HepG2 (cell line): ENCODE results near the gene MYL4. TPM values are rescaled to one million over a fixed set of nuclear protein-coding genes. Genes with fewer than 3 reads are reported as not detected.

Source experiments
- ATAC-seq: fragments of 200-7000 bp; cut with Tn5 transposase; 3 replicates; pipeline ENCODE4 v1.9.1; 2020; ENCODE audit warnings: mild to moderate bottlenecking, moderate library complexity
- BruUV-seq: library from RNA; stranded (reverse); fragments of 400-500 nt; replicated peaks from 2 replicates; lab custom pipeline; 2021; lab: Mats Ljungman, UMichigan
- CTCF ChIA-PET: fragments of 300-600 bp; formaldehyde crosslinking; extraction: SDS; loops from one replicate; lab custom pipeline; 2021; ENCODE audit warnings: low total read pairs, inconsistent platforms, low intra/inter-chr PET ratio; lab: Yijun Ruan, JAX
- POLR2A ChIA-PET: fragments of 350-600 bp; sonication (Branson Sonifier 250); formaldehyde crosslinking; loops from one replicate; lab custom pipeline; 2020; ENCODE audit warnings: antibody characterized with exemption, inconsistent platforms; lab: Yijun Ruan, JAX
- DNase-seq: peaks from one replicate; pipeline ENCODE4 v3.0.0-alpha.2; 2015; ENCODE audit warnings: low spot score
- FAIRE-seq: peaks from 3 replicates; lab custom pipeline; 2011; peaks lifted over from hg19 to GRCh38; lab: Jason Lieb, UNC
- H2AFZ ChIP-seq: one replicate; pipeline ENCODE4 v1.6.1; 2011; ENCODE audit warnings: low read length, inconsistent platforms
- H3K27ac ChIP-seq: fragments of 300-600 bp; 3 replicates; pipeline ENCODE4 v1.8.0; 2011; ENCODE audit warnings: mixed run types, mild to moderate bottlenecking, mixed read lengths, low read length, inconsistent platforms; ENCODE audit not compliant: insufficient read depth; ENCODE audit errors: extremely low read length
- H3K27me3 ChIP-seq, 2 experiments: fragments of 200-600 bp in 1 of 2; 2 replicates in 1 of 2; 3 replicates in 1 of 2; pipeline versions ENCODE4 v1.6.0 to v1.8.0; 2011; ENCODE audit warnings: low read length in 2 of 2, mild to moderate bottlenecking in 2 of 2, moderate library complexity in 2 of 2, inconsistent platforms in 1 of 2; ENCODE audit not compliant: insufficient read depth in 2 of 2, control insufficient read depth in 1 of 2
- H3K36me3 ChIP-seq, 2 experiments: fragments of 200-600 bp in 1 of 2; replicated peaks in 1 of 2; 2 replicates in 1 of 2; 3 replicates in 1 of 2; pipeline versions ENCODE4 v1.5.1 to v1.8.0; 2011; ENCODE audit warnings: low read length in 2 of 2, inconsistent platforms in 1 of 2; ENCODE audit not compliant: insufficient read depth in 2 of 2, control insufficient read depth in 1 of 2
- H3K4me1 ChIP-seq: 2 replicates; pipeline ENCODE4 v1.5.1; 2012; ENCODE audit warnings: low read length, inconsistent platforms; ENCODE audit not compliant: insufficient read depth
- H3K4me2 ChIP-seq: 2 replicates; pipeline ENCODE4 v1.6.0; 2011; ENCODE audit warnings: low read depth, low read length, inconsistent platforms
- H3K4me3 ChIP-seq, 3 experiments: fragments of 200-600 bp in 1 of 3; sonication (generic), shearing (Covaris generic) in 1 of 3; replicated peaks in 1 of 3; 2 replicates each; pipeline ENCODE4 v1.5.1; 2011 to 2016; ENCODE audit warnings: low read length in 3 of 3, inconsistent platforms in 2 of 3, low read depth in 2 of 3, mild to moderate bottlenecking in 2 of 3, control low read depth in 1 of 3, mixed read lengths in 1 of 3; ENCODE audit not compliant: insufficient read depth in 1 of 3
- H3K79me2 ChIP-seq: one replicate; pipeline ENCODE4 v1.6.1; 2011; ENCODE audit warnings: low read length, inconsistent platforms; ENCODE audit not compliant: insufficient read depth
- H3K9ac ChIP-seq: 2 replicates; pipeline ENCODE4 v1.6.0; 2011; ENCODE audit warnings: mild to moderate bottlenecking, low read depth, low read length, inconsistent platforms; ENCODE audit not compliant: insufficient read depth
- H3K9me3 ChIP-seq: 2 replicates; pipeline ENCODE4 v1.5.1; 2012; ENCODE audit warnings: mild to moderate bottlenecking, low read length
- H4K20me1 ChIP-seq: 2 replicates; pipeline ENCODE4 v1.6.0; 2011; ENCODE audit warnings: inconsistent platforms, mild to moderate bottlenecking, low read length, moderate library complexity; ENCODE audit not compliant: insufficient read depth
- HOXA3 ChIP-seq: sonication (generic); formaldehyde crosslinking; IDR thresholded peaks from 2 replicates; pipeline ENCODE4 v1.5.0; 2020; ENCODE audit warnings: missing genetic modification reagents
- JARID2 ChIP-seq: sonication (generic); formaldehyde crosslinking; IDR thresholded peaks from 2 replicates; pipeline ENCODE4 v1.8.1; 2023; ENCODE audit warnings: missing genetic modification reagents, inconsistent platforms; ENCODE audit not compliant: insufficient replicate concordance
- ZBTB42 ChIP-seq: sonication (generic); formaldehyde crosslinking; IDR thresholded peaks from 2 replicates; pipeline ENCODE4 v1.5.0; 2020; ENCODE audit warnings: mild to moderate bottlenecking, missing genetic modification reagents
- ZBTB7A ChIP-seq: sonication (generic); formaldehyde crosslinking; IDR thresholded peaks from 2 replicates; pipeline ENCODE4 v1.8.0; 2022; ENCODE audit warnings: mild to moderate bottlenecking, missing genetic modification reagents
- ZIK1 ChIP-seq: sonication (generic); formaldehyde crosslinking; IDR thresholded peaks from 2 replicates; pipeline ENCODE4 v1.5.0; 2020; ENCODE audit warnings: mild to moderate bottlenecking, low read depth, missing genetic modification reagents, borderline replicate concordance
- ZNF678 ChIP-seq: sonication (generic); formaldehyde crosslinking; IDR thresholded peaks from 2 replicates; pipeline ENCODE4 v1.4.0; 2020; ENCODE audit warnings: mild to moderate bottlenecking, missing genetic modification reagents
- WGBS: methylation state at CpG from one replicate; pipeline ENCODE4 v1.1.6; 2017; ENCODE audit warnings: low lambda C conversion rate; 5-methylcytosine and 5-hydroxymethylcytosine counted together
- in situ Hi-C: cut with HindIII; loops from 2 replicates; pipeline ENCODE4 v1.10.0; 2017; ENCODE audit warnings: low pct_unique_long_range_greater_than_20kb; ENCODE audit not compliant: extremely low pct_ligation_motif_present
- intact Hi-C: fragments of 100-400 bp; cut with micrococcal nuclease; formaldehyde crosslinking; loops from one replicate; pipeline ENCODE4 v1.10.0; 2022; ENCODE audit not compliant: unreplicated experiment
- polyA plus RNA-seq, 8 experiments: library from polyadenylated mRNA; depleted of rRNA in 3 of 8; stranded (reverse) in 7 of 8; unstranded in 1 of 8; fragments of >200 nt; fragmentation: Illumina TruSeq in 4 of 8; extraction: Trizol in 4 of 8; gene quantifications; 2 replicates each; pipeline versions ENCODE4 v1.2.1 to v1.2.3, GENCODE V29; 2011 to 2016; ENCODE audit warnings: low read depth in 4 of 8, missing spikeins in 1 of 8, mixed read lengths in 1 of 8; ENCODE audit not compliant: insufficient read depth in 1 of 8
- total RNA-seq, 5 experiments: library from RNA; depleted of rRNA; stranded (reverse); fragments of >200 nt; fragmentation: Illumina TruSeq; extraction: Trizol; gene quantifications; 2 replicates each; pipeline ENCODE4 v1.2.3, GENCODE V29; 2016; ENCODE audit warnings: low read depth in 1 of 5
- TF ChIP-seq, protein P1 (sequence below): sonication (generic); formaldehyde crosslinking; conservative IDR thresholded peaks from 2 replicates; pipeline ENCODE4 v1.4.0; 2020; ENCODE audit warnings: missing genetic modification reagents

MYL4 gene
- total and polyA plus RNA-seq, 2 of the 13 experiments (the other 11 are each of a cell fraction or from before 2014, with no cell fraction given): not detected

- DNase-seq (no peak), FAIRE-seq (no peak), ATAC-seq (no peak; the same call in 2 of the 3 replicates)
- Histone ChIP-seq H3K4me1 (no peaks in the 10 kb centered on the region), H3K27me3 (no peaks in the 10 kb centered on the region; a peak in 1 of 5 replicates), H2AFZ (no peak overlapping the region), H3K4me2 (no peak overlapping the region), H3K9ac (no peak overlapping the region), H3K4me3 (no peak overlapping the region), H3K79me2 (no peaks in the 10 kb centered on the region), H3K9me3 (no peaks in the 10 kb centered on the region), H3K27ac (no peak overlapping the region), H4K20me1 (no peaks in the 10 kb centered on the region), H3K36me3 (no peaks in the 10 kb centered on the region)
- no TSS peak for BruUV-seq
- TF ChIP-seq JARID2 (CRISPR knock-in tag) (no peak), ZIK1 (CRISPR knock-in tag) (no peak), ZBTB7A (CRISPR knock-in tag) (no peak), ZBTB42 (CRISPR knock-in tag) (no peak), ZNF678 (CRISPR knock-in tag) (no peak), HOXA3 (CRISPR knock-in tag) (no peak)
- TF ChIP-seq, protein P1, sequence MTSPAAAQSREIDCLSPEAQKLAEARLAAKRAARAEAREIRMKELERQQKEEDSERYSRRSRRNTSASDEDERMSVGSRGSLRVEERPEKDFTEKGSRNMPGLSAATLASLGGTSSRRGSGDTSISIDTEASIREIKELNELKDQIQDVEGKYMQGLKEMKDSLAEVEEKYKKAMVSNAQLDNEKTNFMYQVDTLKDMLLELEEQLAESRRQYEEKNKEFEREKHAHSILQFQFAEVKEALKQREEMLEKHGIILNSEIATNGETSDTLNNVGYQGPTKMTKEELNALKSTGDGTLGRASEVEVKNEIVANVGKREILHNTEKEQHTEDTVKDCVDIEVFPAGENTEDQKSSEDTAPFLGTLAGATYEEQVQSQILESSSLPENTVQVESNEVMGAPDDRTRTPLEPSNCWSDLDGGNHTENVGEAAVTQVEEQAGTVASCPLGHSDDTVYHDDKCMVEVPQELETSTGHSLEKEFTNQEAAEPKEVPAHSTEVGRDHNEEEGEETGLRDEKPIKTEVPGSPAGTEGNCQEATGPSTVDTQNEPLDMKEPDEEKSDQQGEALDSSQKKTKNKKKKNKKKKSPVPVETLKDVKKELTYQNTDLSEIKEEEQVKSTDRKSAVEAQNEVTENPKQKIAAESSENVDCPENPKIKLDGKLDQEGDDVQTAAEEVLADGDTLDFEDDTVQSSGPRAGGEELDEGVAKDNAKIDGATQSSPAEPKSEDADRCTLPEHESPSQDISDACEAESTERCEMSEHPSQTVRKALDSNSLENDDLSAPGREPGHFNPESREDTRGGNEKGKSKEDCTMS (CRISPR knock-in tag): no peak
- intact Hi-C loops (no loop called here), in situ Hi-C loops (no loop called here)
- ChIA-PET POLR2A (no interaction called here), CTCF (no interaction called here)
- 68% methylated on average over 14 of the region's 29 CpGs for WGBS
Observed at GRCh38 chr17:47238321-47239010, 29.3 kb downstream of the MYL4 start.
